Muscle layer of colon (tissue), 2 donors: ENCODE results near the gene CDK6.

Experiments
- H3K27ac ChIP-seq: one replicate; pipeline ENCODE4 v1.7.0; 2013; ENCODE audit warnings: low read depth, mild to moderate bottlenecking, low read length, moderate library complexity
- H3K27me3 ChIP-seq, 2 donors: one replicate each; pipeline ENCODE4 v1.7.0; 2013; ENCODE audit warnings: low read length in 2 of 2, mild to moderate bottlenecking in 2 of 2; ENCODE audit not compliant: insufficient read depth in 2 of 2, control insufficient read depth in 1 of 2
- H3K36me3 ChIP-seq: one replicate; pipeline ENCODE4 v1.7.0; 2013; ENCODE audit warnings: mild to moderate bottlenecking, low read length; ENCODE audit not compliant: insufficient read depth
- H3K4me1 ChIP-seq: one replicate; pipeline ENCODE4 v1.7.0; 2013; ENCODE audit warnings: mild to moderate bottlenecking, low read length; ENCODE audit not compliant: insufficient read depth
- H3K4me3 ChIP-seq, 2 donors: one replicate each; pipeline ENCODE4 v1.7.0; 2013; ENCODE audit warnings: low read length in 2 of 2, low read depth in 1 of 2, mild to moderate bottlenecking in 1 of 2, moderate library complexity in 1 of 2
- H3K9ac ChIP-seq: one replicate; pipeline ENCODE4 v1.7.0; 2013; ENCODE audit warnings: low read length
- H3K9me3 ChIP-seq: one replicate; pipeline ENCODE4 v1.7.0; 2013; ENCODE audit warnings: mild to moderate bottlenecking, low read length
- donor health status: abdominal sarcoma.
- donor health status: Adenocarcinoma of cecum.

The CDK6 gene

GRCh38 chr7:92697414-92697813 is 139.0 kb downstream of the CDK6 start:
- Histone ChIP-seq H3K4me1 (peaks cover 9% of the 10 kb centered on the region), H3K4me3 (peak overlapping the region in 1 of 2 donors; percentile 6), H3K36me3 (no peaks in the 10 kb centered on the region), H3K27me3 (no peaks in the 10 kb centered on the region), H3K9me3 (no peaks in the 10 kb centered on the region), H3K9ac (no peak overlapping the region), H3K27ac (no peak overlapping the region)

- no peak overlapping the region for H3K9ac ChIP-seq
- peaks cover 9% of the 10 kb centered on the region for H3K4me1 ChIP-seq
- no peak overlapping the region for H3K27ac ChIP-seq
- peak overlapping the region; percentile 5 to 6 for H3K4me3 ChIP-seq
- no peaks in the 10 kb centered on the region for H3K36me3 ChIP-seq
- no peaks in the 10 kb centered on the region for H3K27me3 ChIP-seq
- no peaks in the 10 kb centered on the region for H3K9me3 ChIP-seq
These were observed 139.4 kb downstream of the CDK6 start for GRCh38 chr7:92697012-92697411.

DNA sequence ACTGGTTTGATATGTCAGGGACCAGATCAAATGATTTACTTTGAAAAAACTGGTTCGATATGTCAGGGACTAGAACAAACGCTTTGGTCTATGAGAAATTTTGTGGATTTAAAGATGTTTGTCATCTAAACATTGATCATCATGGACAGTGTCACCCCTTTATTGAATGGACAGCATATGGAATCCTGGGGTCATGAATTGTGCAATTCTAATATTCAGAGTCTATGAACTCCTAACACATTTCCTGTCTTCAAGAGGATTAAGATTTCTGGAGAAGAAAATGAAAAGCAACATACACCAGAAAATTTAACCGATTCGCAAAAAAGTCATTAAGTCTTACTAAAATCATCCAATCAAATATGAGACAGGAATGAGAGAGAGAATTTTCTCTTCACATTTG is 139.8 kb downstream of the CDK6 start:
- no peak overlapping the region for H3K27ac ChIP-seq
- no peaks in the 10 kb centered on the region for H3K36me3 ChIP-seq
- H3K9ac ChIP-seq: no peak overlapping the region
- H3K4me3 ChIP-seq: peak overlapping the region in 1 of 2 donors; percentile 5
- no peaks in the 10 kb centered on the region for H3K9me3 ChIP-seq
- H3K4me1 ChIP-seq: peaks cover 9% of the 10 kb centered on the region
- H3K27me3 ChIP-seq: no peaks in the 10 kb centered on the region

DNA sequence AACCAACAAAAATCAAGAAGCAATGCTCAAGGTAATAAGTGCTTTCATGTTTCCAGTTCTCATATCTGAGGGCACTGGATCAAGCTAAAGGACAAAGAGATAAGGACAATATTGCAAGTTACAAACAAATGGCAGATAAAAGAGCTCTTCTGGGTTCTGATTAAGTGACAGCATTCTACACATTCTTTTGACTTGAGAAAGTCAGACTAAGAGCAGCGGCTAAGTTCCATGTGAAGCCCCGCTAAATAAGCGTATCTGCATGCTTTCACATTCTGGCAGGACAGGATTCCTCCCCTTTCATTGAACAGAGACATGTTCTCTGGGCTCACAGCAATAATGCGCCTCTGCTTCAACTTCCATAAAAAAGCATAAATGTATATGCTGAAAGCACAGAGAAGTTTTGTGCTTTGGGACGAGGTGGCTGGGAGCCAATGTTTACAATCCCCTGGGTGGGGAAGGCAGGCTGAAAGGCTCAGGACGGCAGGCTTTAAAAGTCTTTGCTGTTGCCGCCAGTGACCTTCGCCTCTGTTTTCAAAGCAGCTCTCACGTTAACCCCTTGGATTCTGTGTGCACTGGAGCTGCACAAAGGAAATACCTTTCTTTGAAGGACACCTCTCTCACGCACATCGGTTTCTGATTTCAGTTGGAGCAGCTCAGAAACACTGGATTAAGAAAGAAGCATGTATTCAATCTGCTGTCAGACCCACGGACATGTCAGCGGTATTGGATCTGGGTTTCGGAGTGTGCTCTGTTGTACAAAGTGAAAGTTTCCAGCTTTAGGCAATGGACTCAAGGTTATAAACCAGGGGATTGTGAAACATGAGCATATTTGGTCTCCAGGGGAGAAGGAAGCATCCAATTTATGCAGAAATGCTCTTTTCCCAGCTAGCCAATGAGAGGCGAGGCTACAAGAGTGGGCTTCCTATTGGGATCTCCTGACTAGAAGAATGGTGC is 140.8 kb downstream of the CDK6 start:
- Histone ChIP-seq H3K4me3 (peak overlapping the region; percentile 53 to 66), H3K9me3 (no peaks in the 10 kb centered on the region), H3K27ac (peak overlapping the region; percentile 75), H3K27me3 (no peaks in the 10 kb centered on the region), H3K9ac (peak overlapping the region; percentile 29), H3K4me1 (peaks cover 9% of the 10 kb centered on the region), H3K36me3 (no peaks in the 10 kb centered on the region)

- H3K4me1 ChIP-seq: peaks cover 9% of the 10 kb centered on the region
- H3K27me3 ChIP-seq: no peaks in the 10 kb centered on the region
- H3K4me3 ChIP-seq: no peak overlapping the region
- no peaks in the 10 kb centered on the region for H3K36me3 ChIP-seq
- H3K9me3 ChIP-seq: no peaks in the 10 kb centered on the region
- no peak overlapping the region for H3K27ac ChIP-seq
- no peak overlapping the region for H3K9ac ChIP-seq
These were observed 142.2 kb downstream of the CDK6 start for GRCh38 chr7:92694211-92694610.

- Histone ChIP-seq H3K27ac (no peak overlapping the region), H3K27me3 (no peaks in the 10 kb centered on the region), H3K4me1 (peaks cover 9% of the 10 kb centered on the region), H3K9me3 (no peaks in the 10 kb centered on the region), H3K36me3 (no peaks in the 10 kb centered on the region), H3K9ac (no peak overlapping the region), H3K4me3 (no peak overlapping the region)
These were observed 142.9 kb downstream of the CDK6 start for GRCh38 chr7:92693519-92693918.

DNA sequence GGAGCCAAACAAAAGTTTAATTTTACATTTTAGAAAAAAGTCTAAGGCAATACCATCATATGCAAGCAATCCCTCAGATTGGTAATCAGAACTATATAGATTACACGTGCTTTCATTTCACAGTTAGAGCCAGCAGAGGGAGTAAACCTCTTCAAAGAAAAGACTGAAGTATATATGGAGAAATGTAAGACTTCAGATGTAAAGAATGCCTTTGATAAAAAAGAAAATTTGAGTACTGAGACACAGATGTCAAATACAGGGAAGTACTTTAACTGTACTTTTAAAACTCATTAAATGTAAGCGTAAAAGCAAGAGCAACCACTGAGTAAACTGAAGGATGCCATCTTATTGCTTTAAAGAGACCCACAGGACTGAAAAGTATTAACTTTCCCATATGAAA is 144.8 kb downstream of the CDK6 start:
- H3K9ac ChIP-seq: no peak overlapping the region
- H3K4me3 ChIP-seq: no peak overlapping the region
- no peaks in the 10 kb centered on the region for H3K36me3 ChIP-seq
- H3K27ac ChIP-seq: no peak overlapping the region
- H3K27me3 ChIP-seq: no peaks in the 10 kb centered on the region
- H3K4me1 ChIP-seq: peaks cover 7% of the 10 kb centered on the region
- no peaks in the 10 kb centered on the region for H3K9me3 ChIP-seq

DNA sequence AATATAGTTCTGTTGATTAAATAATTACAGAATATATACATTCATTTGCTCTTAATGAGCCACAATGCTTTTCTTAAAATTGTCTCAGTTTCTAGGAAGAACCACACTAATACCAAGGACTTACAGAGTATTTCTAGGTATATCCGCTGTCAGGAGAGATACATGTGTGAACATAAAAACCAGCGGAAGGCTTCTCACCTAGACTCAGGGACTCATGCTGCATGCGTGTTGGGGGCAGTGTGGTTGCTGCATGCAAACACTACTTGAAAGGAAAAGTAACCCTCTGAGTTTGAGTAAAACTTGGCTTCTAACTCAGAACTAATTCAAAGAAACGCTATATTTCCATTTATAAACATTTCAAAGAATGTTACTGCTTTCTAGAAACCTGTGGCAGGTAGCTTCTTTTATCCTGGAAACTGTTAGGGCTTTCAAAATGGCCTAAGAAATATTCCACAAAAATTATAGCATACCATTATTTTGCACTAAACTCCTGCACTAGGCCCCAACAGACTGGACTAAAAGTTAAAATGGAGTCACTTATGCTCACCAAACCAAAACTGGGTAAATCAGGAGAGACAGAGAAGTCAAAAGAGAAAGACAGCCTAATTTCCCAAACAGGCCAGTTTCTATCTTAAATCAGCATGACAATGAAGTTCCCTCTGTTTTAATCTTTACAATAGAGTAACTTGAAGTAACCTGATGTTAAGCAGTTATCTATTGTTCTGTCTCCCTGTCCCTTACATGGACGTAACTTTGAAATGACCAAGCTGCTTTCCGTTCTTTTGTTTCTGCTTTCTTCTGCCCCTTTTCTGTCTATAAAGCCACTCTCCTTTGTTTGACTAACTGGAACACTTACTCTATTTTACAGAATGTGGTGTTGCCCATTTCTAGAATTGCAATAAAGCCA is 151.0 kb downstream of the CDK6 start:
- Histone ChIP-seq H3K4me3 (no peak overlapping the region), H3K9ac (no peak overlapping the region), H3K27ac (no peak overlapping the region), H3K9me3 (no peaks in the 10 kb centered on the region), H3K27me3 (no peaks in the 10 kb centered on the region), H3K4me1 (peaks cover 16% of the 10 kb centered on the region), H3K36me3 (no peaks in the 10 kb centered on the region)

DNA sequence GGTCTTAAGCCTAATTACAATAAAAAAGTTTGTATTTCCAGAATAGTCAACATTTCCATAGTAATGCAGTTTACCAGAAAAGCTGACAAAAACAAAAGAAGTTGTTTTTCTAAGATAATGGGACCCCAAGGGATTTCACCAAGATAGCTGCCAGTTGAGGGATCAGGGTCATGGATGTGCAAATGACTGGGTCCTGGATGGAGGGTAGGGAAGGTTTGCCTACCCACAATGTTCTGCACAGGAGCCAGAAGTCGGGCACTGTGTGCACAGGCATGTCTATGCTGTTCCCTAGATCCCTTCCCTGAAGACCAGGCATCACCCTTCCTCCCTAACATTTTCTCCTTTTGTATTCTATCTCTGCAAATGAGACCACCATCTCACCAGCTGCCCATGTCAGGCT is 152.1 kb downstream of the CDK6 start:
- Histone ChIP-seq H3K9ac (no peak overlapping the region), H3K4me3 (no peak overlapping the region), H3K36me3 (no peaks in the 10 kb centered on the region), H3K27me3 (no peaks in the 10 kb centered on the region), H3K9me3 (no peaks in the 10 kb centered on the region), H3K4me1 (peaks cover 16% of the 10 kb centered on the region), H3K27ac (no peak overlapping the region)

GRCh38 chr7:92682903-92683539 is 153.4 kb downstream of the CDK6 start:
- Histone ChIP-seq H3K4me3 (no peak overlapping the region), H3K9me3 (no peaks in the 10 kb centered on the region), H3K4me1 (peaks cover 16% of the 10 kb centered on the region), H3K9ac (no peak overlapping the region), H3K27me3 (no peaks in the 10 kb centered on the region), H3K27ac (no peak overlapping the region), H3K36me3 (no peaks in the 10 kb centered on the region)

DNA sequence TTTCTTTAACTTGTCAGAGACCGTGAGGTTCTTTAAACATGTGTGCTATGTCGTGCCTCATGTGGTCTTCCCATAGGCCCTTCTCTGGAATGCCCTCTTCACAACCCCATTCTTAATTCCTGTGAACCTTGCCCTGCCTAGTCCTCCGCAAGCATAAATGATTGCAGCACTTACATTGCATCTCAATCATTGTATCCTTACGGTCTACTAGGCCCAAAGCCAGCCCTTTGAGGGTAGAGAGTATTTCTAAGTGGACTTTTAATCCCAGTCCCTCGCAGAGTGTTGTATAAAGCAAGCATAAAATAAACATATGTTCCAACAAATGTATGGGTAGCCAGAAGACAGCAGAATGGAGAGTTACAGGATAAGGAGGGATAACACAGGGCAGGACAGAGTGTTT is 154.0 kb downstream of the CDK6 start:
- H3K9ac ChIP-seq: no peak overlapping the region
- no peaks in the 10 kb centered on the region for H3K9me3 ChIP-seq
- no peaks in the 10 kb centered on the region for H3K27me3 ChIP-seq
- no peak overlapping the region for H3K4me3 ChIP-seq
- H3K27ac ChIP-seq: no peak overlapping the region
- peaks cover 16% of the 10 kb centered on the region for H3K4me1 ChIP-seq
- H3K36me3 ChIP-seq: no peaks in the 10 kb centered on the region
